ENCODE data around the gene PDE4D.

DNA sequence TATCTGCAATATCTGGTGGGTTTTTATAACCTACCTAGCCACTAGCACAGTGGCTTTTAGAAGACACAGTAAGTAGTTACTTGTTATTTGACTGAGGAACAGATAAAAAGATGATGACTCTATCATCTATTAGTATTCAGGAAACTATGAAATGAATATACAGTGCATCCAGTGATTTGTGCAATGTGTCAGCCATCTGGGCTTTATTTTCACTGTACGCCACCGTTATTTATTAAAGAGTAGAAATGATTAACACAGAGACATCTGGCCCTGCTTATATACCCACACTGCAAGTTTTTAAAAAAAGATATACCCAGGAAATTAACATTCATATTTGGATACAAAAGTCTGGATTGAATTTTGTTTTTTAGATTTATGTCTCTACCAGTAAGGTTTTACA, 408.4 kb downstream of the PDE4D start:
- TF ChIP-seq ZC3H10 (CRISPR knock-in tag; IDR thresholded peaks at IDR 0.05) = no peak
- TF ChIP-seq CSDC2 (CRISPR knock-in tag; IDR thresholded peaks at IDR 0.05) = no peak
- no peak for TF ChIP-seq ARNTL (CRISPR knock-in tag; IDR thresholded peaks at IDR 0.05; ENCODE audit: borderline replicate concordance, low read depth)
- TF ChIP-seq, protein P1, sequence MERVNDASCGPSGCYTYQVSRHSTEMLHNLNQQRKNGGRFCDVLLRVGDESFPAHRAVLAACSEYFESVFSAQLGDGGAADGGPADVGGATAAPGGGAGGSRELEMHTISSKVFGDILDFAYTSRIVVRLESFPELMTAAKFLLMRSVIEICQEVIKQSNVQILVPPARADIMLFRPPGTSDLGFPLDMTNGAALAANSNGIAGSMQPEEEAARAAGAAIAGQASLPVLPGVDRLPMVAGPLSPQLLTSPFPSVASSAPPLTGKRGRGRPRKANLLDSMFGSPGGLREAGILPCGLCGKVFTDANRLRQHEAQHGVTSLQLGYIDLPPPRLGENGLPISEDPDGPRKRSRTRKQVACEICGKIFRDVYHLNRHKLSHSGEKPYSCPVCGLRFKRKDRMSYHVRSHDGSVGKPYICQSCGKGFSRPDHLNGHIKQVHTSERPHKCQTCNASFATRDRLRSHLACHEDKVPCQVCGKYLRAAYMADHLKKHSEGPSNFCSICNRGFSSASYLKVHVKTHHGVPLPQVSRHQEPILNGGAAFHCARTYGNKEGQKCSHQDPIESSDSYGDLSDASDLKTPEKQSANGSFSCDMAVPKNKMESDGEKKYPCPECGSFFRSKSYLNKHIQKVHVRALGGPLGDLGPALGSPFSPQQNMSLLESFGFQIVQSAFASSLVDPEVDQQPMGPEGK (CRISPR knock-in tag; IDR thresholded peaks at IDR 0.05; ENCODE audit: borderline replicate concordance) = no peak
- TF ChIP-seq, protein P2, sequence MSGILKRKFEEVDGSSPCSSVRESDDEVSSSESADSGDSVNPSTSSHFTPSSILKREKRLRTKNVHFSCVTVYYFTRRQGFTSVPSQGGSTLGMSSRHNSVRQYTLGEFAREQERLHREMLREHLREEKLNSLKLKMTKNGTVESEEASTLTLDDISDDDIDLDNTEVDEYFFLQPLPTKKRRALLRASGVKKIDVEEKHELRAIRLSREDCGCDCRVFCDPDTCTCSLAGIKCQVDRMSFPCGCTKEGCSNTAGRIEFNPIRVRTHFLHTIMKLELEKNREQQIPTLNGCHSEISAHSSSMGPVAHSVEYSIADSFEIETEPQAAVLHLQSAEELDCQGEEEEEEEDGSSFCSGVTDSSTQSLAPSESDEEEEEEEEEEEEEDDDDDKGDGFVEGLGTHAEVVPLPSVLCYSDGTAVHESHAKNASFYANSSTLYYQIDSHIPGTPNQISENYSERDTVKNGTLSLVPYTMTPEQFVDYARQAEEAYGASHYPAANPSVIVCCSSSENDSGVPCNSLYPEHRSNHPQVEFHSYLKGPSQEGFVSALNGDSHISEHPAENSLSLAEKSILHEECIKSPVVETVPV (CRISPR knock-in tag; IDR thresholded peaks at IDR 0.05) = no peak
- no peak for TF ChIP-seq ZNF565 (CRISPR knock-in tag; conservative IDR thresholded peaks at IDR 0.05; ENCODE audit: low read depth)
- no peak for TF ChIP-seq ZNF70 (CRISPR knock-in tag; IDR thresholded peaks at IDR 0.05)
- TF ChIP-seq PPARA (CRISPR knock-in tag; IDR thresholded peaks at IDR 0.05; ENCODE audit: borderline replicate concordance) = no peak
- no peak for TF ChIP-seq ZFP30 (CRISPR knock-in tag; IDR thresholded peaks at IDR 0.05)
- no peak for TF ChIP-seq ISL1 (CRISPR knock-in tag; IDR thresholded peaks at IDR 0.05)
- TF ChIP-seq, protein P3, sequence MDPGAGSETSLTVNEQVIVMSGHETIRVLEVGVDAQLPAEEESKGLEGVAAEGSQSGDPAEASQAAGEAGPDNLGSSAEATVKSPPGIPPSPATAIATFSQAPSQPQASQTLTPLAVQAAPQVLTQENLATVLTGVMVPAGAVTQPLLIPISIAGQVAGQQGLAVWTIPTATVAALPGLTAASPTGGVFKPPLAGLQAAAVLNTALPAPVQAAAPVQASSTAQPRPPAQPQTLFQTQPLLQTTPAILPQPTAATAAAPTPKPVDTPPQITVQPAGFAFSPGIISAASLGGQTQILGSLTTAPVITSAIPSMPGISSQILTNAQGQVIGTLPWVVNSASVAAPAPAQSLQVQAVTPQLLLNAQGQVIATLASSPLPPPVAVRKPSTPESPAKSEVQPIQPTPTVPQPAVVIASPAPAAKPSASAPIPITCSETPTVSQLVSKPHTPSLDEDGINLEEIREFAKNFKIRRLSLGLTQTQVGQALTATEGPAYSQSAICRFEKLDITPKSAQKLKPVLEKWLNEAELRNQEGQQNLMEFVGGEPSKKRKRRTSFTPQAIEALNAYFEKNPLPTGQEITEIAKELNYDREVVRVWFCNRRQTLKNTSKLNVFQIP (CRISPR knock-in tag; IDR thresholded peaks at IDR 0.05; ENCODE audit: borderline replicate concordance, low read depth) = no peak

All from SK-N-SH treated with all-trans-retinoic acid at 6 μM for 48 hours (cell line).